ENCODE data around the gene YY1. TPM values are rescaled to one million over a fixed set of nuclear protein-coding genes. Genes with fewer than 3 reads are reported as not detected.

Gene YY1
- total and polyA plus RNA-seq, 7 experiments from 2014 or later: 15.2 to 99.7 (median 72.1) TPM

DNA sequence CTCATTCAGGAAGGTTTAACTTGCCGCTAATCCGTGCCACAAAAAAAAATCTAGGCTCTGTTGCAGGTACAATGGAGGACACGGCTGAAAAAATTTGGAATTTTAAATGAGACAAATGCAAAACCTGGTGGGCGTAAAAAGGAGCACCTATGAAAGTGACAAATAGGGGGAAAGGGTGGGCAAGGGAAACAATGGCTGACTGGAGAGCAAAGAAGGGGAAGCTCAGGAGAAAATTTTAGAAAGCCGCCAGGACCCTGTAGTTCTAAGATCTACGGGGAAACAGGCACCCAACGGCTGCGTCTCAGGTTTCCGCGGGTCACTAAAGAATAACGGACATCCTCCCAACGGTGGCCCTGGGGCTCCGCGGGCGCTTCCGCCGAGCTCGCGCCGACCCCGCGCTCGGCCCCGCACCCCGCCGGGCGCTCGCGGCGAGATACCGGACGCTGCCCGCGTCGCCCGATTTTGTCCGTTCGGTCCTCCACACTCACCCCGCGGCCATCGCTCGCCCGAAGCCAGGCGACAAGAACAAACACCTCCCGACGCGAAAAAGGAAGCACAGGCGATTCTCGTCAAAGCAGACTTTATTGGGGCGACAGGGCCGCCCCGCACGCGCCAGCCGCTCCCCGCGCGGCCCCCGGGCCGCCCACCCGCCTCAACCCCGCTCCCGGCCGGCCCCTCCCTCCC lies 1.1 kb upstream of the YY1 start:
- CTCF ChIA-PET: interaction anchor here (0.7 to 5.7 kb wide), 2 partner anchors 15 to 44 kb away, joined by 3 to 65 read pairs; no protein-coding TSS in a partner anchor
- H3K27me3 ChIP-seq (ENCODE audit: control insufficient read depth in 2 of 2, insufficient read depth in 2 of 2, low read length in 2 of 2): no peaks in the 10 kb centered on the region
- H3K4me3 ChIP-seq (ENCODE audit: low read length): peak overlapping the region; percentile 66
- intact Hi-C loops (cut with micrococcal nuclease): loop anchor here (1.0 to 5.0 kb wide), 7 partner anchors 14 to 1574 kb away; no protein-coding TSS in a partner anchor
- H3K36me3 ChIP-seq (ENCODE audit: control insufficient read depth in 2 of 3, insufficient read depth in 3 of 3, low read length in 3 of 3): peaks cover 0 to 6% (median 0%) of the 10 kb centered on the region in 3 experiments
- H3K27ac ChIP-seq (ENCODE audit: low read depth, low read length): peak overlapping the region; percentile 98
- Mint-ChIP-seq H3K4me1 (peaks cover 46 to 69% (median 62%) of the 10 kb centered on the region in 7 donors), H3K27me3 (peaks cover 0 to 2% (median 0%) of the 10 kb centered on the region in 5 donors), H3K27ac (peak overlapping the region; percentile 90 to 99 (median 94)), H3K36me3 (peaks cover 0 to 24% (median 5%) of the 10 kb centered on the region in 5 donors), H3K9me3 (peaks cover 0 to 3% (median 0%) of the 10 kb centered on the region in 11 donors), H3K4me3 (peak overlapping the region; percentile 89 to 100 (median 95))
- ATAC-seq (no peak), DNase-seq (peak in 3 of 9 donors; percentile 18 to 53 (median 37))
- peaks cover 31 to 37% of the 10 kb centered on the region in 2 donors for H3K4me1 ChIP-seq (ENCODE audit: control insufficient read depth in 2 of 2, insufficient read depth in 2 of 2, low read length in 2 of 2)
- no peaks in the 10 kb centered on the region for H3K9me3 ChIP-seq (ENCODE audit: control insufficient read depth in 2 of 3, low read length in 3 of 3)
- POLR2A ChIA-PET: interaction anchor here (0.6 to 8.4 kb wide), 5 partner anchors 9 to 155 kb away, joined by 3 to 232 read pairs (median 4); no protein-coding TSS in a partner anchor

DNA sequence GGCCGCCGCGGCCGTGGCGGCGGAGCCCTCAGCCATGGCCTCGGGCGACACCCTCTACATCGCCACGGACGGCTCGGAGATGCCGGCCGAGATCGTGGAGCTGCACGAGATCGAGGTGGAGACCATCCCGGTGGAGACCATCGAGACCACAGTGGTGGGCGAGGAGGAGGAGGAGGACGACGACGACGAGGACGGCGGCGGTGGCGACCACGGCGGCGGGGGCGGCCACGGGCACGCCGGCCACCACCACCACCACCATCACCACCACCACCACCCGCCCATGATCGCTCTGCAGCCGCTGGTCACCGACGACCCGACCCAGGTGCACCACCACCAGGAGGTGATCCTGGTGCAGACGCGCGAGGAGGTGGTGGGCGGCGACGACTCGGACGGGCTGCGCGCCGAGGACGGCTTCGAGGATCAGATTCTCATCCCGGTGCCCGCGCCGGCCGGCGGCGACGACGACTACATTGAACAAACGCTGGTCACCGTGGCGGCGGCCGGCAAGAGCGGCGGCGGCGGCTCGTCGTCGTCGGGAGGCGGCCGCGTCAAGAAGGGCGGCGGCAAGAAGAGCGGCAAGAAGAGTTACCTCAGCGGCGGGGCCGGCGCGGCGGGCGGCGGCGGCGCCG lies 381 bp downstream of the YY1 start:
- POLR2A ChIA-PET: interaction anchor here (1.2 to 4.4 kb wide), 7 partner anchors 15 to 268 kb away, joined by 3 to 24 read pairs (median 7); no protein-coding TSS in a partner anchor

DNA sequence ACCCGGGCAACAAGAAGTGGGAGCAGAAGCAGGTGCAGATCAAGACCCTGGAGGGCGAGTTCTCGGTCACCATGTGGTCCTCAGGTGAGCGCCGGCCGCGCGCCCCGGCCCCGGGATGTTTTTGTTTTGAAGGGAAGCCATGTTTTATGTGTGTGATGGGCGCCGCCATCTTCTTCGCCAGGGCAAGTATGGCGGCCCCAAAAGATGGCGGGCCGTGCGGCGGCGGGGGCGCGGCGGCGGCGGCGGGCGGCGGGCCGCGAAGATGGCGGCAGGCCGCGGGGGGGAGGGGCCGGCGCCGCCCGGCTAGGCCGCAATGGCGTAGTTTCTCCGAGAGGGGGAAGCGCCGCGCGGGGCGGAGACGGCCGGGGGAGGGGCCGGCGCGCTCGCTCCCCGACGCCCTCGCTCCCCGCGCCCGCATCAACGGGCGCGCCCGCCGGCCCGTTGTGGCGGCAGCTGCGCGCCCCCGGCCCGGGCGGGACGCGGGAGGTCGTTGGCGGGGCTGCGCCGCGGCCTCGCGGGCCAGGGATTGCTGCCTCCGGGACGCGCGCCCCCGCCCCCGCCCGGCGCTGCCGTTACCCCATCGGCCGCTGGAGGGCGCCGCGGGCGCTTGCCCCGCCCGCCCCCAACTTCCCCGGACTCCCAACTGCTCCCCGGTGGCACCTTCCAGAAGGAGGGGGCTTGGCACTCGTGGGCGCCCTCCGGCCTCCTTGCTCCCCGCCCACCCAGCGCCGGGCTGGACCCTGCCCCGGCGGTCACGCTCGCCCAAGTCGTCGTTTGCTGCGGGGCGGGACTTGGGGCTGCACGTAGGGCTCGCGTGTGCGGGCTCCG lies 1.1 kb downstream of the YY1 start:
- Histone ChIP-seq H3K4me1 (ENCODE audit: control insufficient read depth in 2 of 2, insufficient read depth in 2 of 2, low read length in 2 of 2) (peaks cover 35 to 43% of the 10 kb centered on the region in 2 donors), H3K36me3 (ENCODE audit: control insufficient read depth in 2 of 3, insufficient read depth in 3 of 3, low read length in 3 of 3) (peaks cover 0 to 6% (median 4%) of the 10 kb centered on the region in 3 experiments), H3K27me3 (ENCODE audit: control insufficient read depth in 2 of 2, insufficient read depth in 2 of 2, low read length in 2 of 2) (no peaks in the 10 kb centered on the region), H3K4me3 (ENCODE audit: low read length) (peak overlapping the region; percentile 85), H3K9me3 (ENCODE audit: control insufficient read depth in 2 of 3, low read length in 3 of 3) (no peaks in the 10 kb centered on the region), H3K27ac (ENCODE audit: low read depth, low read length) (peak overlapping the region; percentile 98)
- DNase-seq (peak; percentile 81 to 91 (median 88)), ATAC-seq (peak; percentile 65)
- H3K9me3 Mint-ChIP-seq: peaks cover 0 to 3% (median 0%) of the 10 kb centered on the region in 11 donors
- H3K4me1 Mint-ChIP-seq: peaks cover 41 to 69% (median 53%) of the 10 kb centered on the region in 7 donors
- peak overlapping the region; percentile 85 to 99 (median 96) for H3K27ac Mint-ChIP-seq
- intact Hi-C loops (cut with micrococcal nuclease): loop anchor here (1.0 to 5.0 kb wide), 10 partner anchors 45 to 1572 kb away; partner anchors contain the start of genes CCNK (in 2 of the 2), WDR25 (in 2 of the 2), CYP46A1 (in 1 of the 2) and SETD3 (in 1 of the 2)
- POLR2A ChIA-PET: interaction anchor here (1.0 to 4.4 kb wide), 14 partner anchors 11 to 269 kb away, joined by 3 to 24 read pairs (median 6); no protein-coding TSS in a partner anchor
- H3K4me3 Mint-ChIP-seq: peak overlapping the region; percentile 88 to 100 (median 94)
- CTCF ChIA-PET: interaction anchor here (0.6 to 3.8 kb wide), 7 partner anchors 11 to 47 kb away, joined by 3 to 36 read pairs (median 5); no protein-coding TSS in a partner anchor
- peaks cover 0 to 2% (median 0%) of the 10 kb centered on the region in 5 donors for H3K27me3 Mint-ChIP-seq
- H3K36me3 Mint-ChIP-seq: peaks cover 0 to 24% (median 5%) of the 10 kb centered on the region in 5 donors

More for the DNA sequence above, 381 bp downstream of the YY1 start:
- intact Hi-C loops (cut with micrococcal nuclease): loop anchor here (2.0 to 5.0 kb wide), 2 partner anchors 171 to 1573 kb away; no protein-coding TSS in a partner anchor
- Histone ChIP-seq H3K9me3 (ENCODE audit: control insufficient read depth in 2 of 3, low read length in 3 of 3) (no peaks in the 10 kb centered on the region), H3K36me3 (ENCODE audit: control insufficient read depth in 2 of 3, insufficient read depth in 3 of 3, low read length in 3 of 3) (peaks cover 0 to 6% (median 4%) of the 10 kb centered on the region in 3 experiments), H3K27ac (ENCODE audit: low read depth, low read length) (peak overlapping the region; percentile 98), H3K27me3 (ENCODE audit: control insufficient read depth in 2 of 2, insufficient read depth in 2 of 2, low read length in 2 of 2) (no peaks in the 10 kb centered on the region), H3K4me3 (ENCODE audit: low read length) (peak overlapping the region; percentile 74), H3K4me1 (ENCODE audit: control insufficient read depth in 2 of 2, insufficient read depth in 2 of 2, low read length in 2 of 2) (peaks cover 42 to 43% of the 10 kb centered on the region in 2 donors)
- Mint-ChIP-seq H3K27me3 (peaks cover 0 to 2% (median 0%) of the 10 kb centered on the region in 5 donors), H3K9me3 (peaks cover 0 to 3% (median 0%) of the 10 kb centered on the region in 11 donors), H3K27ac (peak overlapping the region in 8 of 9 donors; percentile 78 to 99 (median 93)), H3K4me1 (peaks cover 49 to 69% (median 58%) of the 10 kb centered on the region in 7 donors), H3K36me3 (peaks cover 0 to 24% (median 5%) of the 10 kb centered on the region in 5 donors), H3K4me3 (peak overlapping the region; percentile 83 to 100 (median 86))
- ATAC-seq (no peak), DNase-seq (peak in 2 of 9 donors; percentile 32 to 53)
- CTCF ChIA-PET: interaction anchor here (3.8 kb wide), 1 partner anchor 16 kb away, joined by 36 read pairs; no protein-coding TSS in a partner anchor

DNA sequence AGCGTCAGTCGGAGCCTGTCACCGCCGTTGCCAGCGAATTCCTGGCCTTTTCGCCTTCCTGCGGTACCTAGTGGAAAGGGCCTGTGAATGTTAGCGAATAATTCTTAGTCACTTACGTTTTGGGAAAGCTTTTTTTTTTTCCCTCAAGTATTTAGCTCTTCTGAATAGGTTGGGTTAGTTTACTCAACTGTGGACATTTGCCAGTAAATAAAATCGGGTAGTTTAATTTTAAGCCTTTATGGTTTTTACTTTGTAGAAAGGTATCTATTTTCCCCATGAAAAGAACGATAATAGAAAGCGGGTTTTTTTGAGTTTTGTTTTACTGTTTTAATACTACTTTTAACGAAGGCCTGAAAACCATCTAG lies 1.7 kb downstream of the YY1 start:
- Mint-ChIP-seq H3K27ac (peak overlapping the region; percentile 85 to 97 (median 96)), H3K36me3 (peaks cover 0 to 24% (median 5%) of the 10 kb centered on the region in 5 donors), H3K9me3 (peaks cover 0 to 3% (median 0%) of the 10 kb centered on the region in 11 donors), H3K27me3 (peaks cover 0 to 2% (median 0%) of the 10 kb centered on the region in 5 donors), H3K4me1 (peaks cover 36 to 69% (median 53%) of the 10 kb centered on the region in 7 donors), H3K4me3 (peak overlapping the region; percentile 88 to 98 (median 94))
- Histone ChIP-seq H3K4me1 (ENCODE audit: control insufficient read depth in 2 of 2, insufficient read depth in 2 of 2, low read length in 2 of 2) (peaks cover 30 to 43% of the 10 kb centered on the region in 2 donors), H3K27ac (ENCODE audit: low read depth, low read length) (peak overlapping the region; percentile 97), H3K36me3 (ENCODE audit: control insufficient read depth in 2 of 3, insufficient read depth in 3 of 3, low read length in 3 of 3) (peaks cover 0 to 6% (median 4%) of the 10 kb centered on the region in 3 experiments), H3K9me3 (ENCODE audit: control insufficient read depth in 2 of 3, low read length in 3 of 3) (no peaks in the 10 kb centered on the region), H3K4me3 (ENCODE audit: low read length) (peak overlapping the region; percentile 85), H3K27me3 (ENCODE audit: control insufficient read depth in 2 of 2, insufficient read depth in 2 of 2, low read length in 2 of 2) (no peaks in the 10 kb centered on the region)
- ChIA-PET CTCF (interaction anchor here (0.6 to 3.8 kb wide), 11 partner anchors 12 to 115 kb away, joined by 3 to 36 read pairs (median 4); no protein-coding TSS in a partner anchor), POLR2A (interaction anchor here (0.7 to 4.4 kb wide), 15 partner anchors 10 to 269 kb away, joined by 3 to 24 read pairs (median 6); no protein-coding TSS in a partner anchor)
- intact Hi-C loops (cut with micrococcal nuclease): loop anchor here (1.0 to 5.0 kb wide), 9 partner anchors 45 to 759 kb away; partner anchors contain the start of genes CCNK (in 2 of the 2), WDR25 (in 2 of the 2), CYP46A1 (in 1 of the 2) and SETD3 (in 1 of the 2)
- ATAC-seq (no peak), DNase-seq (no peak)

DNA sequence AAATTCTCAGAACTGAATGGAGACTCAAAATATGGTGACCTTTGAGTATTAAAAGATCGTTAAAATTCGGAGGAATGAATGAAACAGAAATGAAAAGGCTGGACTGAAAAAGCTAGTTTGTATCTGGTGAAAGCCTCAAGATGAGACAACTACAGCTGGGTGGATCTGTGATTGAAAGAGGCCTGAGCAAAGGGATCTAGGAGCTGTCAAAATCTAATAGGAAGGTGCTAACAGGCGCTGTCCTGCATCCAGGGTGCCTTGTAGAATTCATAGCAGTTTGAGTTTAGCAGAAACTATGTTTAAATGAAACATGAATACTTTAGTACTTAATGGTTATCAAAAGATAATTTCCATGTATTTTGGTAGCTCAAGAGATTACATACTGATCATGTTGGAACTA lies 2.3 kb downstream of the YY1 start:
- intact Hi-C loops (cut with micrococcal nuclease): loop anchor here (2.0 to 5.0 kb wide), 5 partner anchors 94 to 759 kb away; partner anchors contain the start of genes CCNK (in 1 of the 2), CYP46A1 (in 1 of the 2) and SETD3 (in 1 of the 2)

More for the DNA sequence above, 2.3 kb downstream of the YY1 start:
- H3K4me1 Mint-ChIP-seq: peaks cover 39 to 69% (median 53%) of the 10 kb centered on the region in 7 donors
- H3K27me3 Mint-ChIP-seq: peaks cover 0 to 2% (median 0%) of the 10 kb centered on the region in 5 donors
- peaks cover 0 to 22% (median 5%) of the 10 kb centered on the region in 5 donors for H3K36me3 Mint-ChIP-seq
- ATAC-seq: no peak
- ChIA-PET POLR2A (interaction anchor here (0.6 to 4.4 kb wide), 16 partner anchors 9 to 172 kb away, joined by 3 to 24 read pairs (median 6); no protein-coding TSS in a partner anchor), CTCF (interaction anchor here (0.6 to 3.8 kb wide), 12 partner anchors 13 to 116 kb away, joined by 3 to 36 read pairs (median 4); no protein-coding TSS in a partner anchor)
- peaks cover 0 to 6% (median 4%) of the 10 kb centered on the region in 3 experiments for H3K36me3 ChIP-seq (ENCODE audit: control insufficient read depth in 2 of 3, insufficient read depth in 3 of 3, low read length in 3 of 3)
- H3K27ac ChIP-seq (ENCODE audit: low read depth, low read length): peak overlapping the region; percentile 97
- H3K9me3 ChIP-seq (ENCODE audit: control insufficient read depth in 2 of 3, low read length in 3 of 3): no peaks in the 10 kb centered on the region
- H3K4me3 Mint-ChIP-seq: peak overlapping the region; percentile 88 to 98 (median 94)
- DNase-seq: no peak
- peak overlapping the region; percentile 85 to 97 (median 96) for H3K27ac Mint-ChIP-seq
- no peaks in the 10 kb centered on the region for H3K27me3 ChIP-seq (ENCODE audit: control insufficient read depth in 2 of 2, insufficient read depth in 2 of 2, low read length in 2 of 2)
- peaks cover 0 to 3% (median 0%) of the 10 kb centered on the region in 11 donors for H3K9me3 Mint-ChIP-seq
- H3K4me3 ChIP-seq (ENCODE audit: low read length): peak overlapping the region; percentile 85
- H3K4me1 ChIP-seq (ENCODE audit: control insufficient read depth in 2 of 2, insufficient read depth in 2 of 2, low read length in 2 of 2): peaks cover 34 to 41% of the 10 kb centered on the region in 2 donors
